ENCODE data around the gene HDAC4.

Gene HDAC4

GRCh38 chr2:239033801-239034560 is 366.8 kb downstream of the HDAC4 start:
- no peak for DNase-seq

DNA sequence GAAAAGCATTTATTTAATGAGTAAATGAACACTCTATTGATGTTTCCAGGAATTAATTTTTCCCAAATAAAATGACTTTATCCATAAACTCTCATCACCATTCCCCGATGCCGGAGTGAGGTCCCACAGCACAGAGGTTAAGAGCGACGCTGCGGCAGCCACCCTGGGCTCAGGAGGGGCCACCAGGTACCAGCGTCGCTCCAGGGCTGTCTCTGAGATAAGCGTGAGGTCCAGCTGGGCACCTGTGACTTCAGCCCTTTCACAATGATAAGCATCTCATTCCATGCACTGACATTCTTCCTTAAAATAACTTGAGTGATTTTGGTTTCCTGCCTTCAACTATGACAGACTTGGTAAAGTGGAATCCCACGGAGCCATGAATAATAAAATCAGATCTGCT is 370.9 kb downstream of the HDAC4 start:
- DNase-seq = no peak

DNA sequence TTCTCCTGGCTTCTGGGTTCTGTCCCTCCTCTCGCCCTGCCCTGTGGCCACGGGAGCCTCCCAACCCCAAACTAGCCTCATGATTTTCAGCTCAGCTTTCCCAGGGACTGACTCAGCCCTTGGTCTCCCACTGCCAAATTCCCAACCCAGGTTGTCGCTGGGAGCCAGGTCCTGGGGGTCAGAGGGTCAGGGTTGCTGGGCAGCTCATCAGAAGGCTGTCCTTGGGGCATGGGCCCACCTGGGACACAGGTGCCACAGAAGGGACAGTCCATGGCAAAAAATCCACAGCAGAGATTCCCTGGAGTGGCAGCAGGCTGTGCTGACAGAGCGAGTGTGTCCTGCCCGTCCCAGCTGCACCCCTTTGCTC is 372.6 kb downstream of the HDAC4 start:
- no peak for DNase-seq

GRCh38 chr2:239027391-239028252 is 373.2 kb downstream of the HDAC4 start:
- DNase-seq = no peak

GRCh38 chr2:239026711-239027361 is 374.0 kb downstream of the HDAC4 start:
- DNase-seq = peak in 1 of 3 experiments; percentile 5

GRCh38 chr2:239025951-239026461 is 374.8 kb downstream of the HDAC4 start:
- DNase-seq = no peak

- no peak for DNase-seq
Measured at GRCh38 chr2:239025096-239025801, 375.6 kb downstream of the HDAC4 start.

DNA sequence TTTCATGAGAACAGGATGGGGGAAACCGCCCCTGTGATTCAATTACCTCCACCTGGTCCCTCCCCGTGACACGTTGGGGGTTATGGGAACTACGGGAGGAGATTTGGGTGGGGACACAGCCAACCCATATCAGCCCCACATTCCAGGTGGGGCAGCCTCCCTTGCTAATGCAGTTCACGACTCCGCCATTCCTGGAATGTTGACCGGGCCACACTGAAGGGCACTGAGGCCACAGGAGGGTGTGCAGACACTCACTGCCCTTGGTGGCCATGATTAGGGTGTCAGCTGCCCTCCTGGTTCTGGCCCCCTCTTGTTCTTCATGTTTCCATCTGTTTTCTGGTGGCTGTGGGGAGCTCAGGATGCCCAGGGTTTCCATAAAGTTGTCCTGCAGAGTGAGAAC is 376.6 kb downstream of the HDAC4 start:
- no peak for DNase-seq

GRCh38 chr2:239022437-239023260 is 378.2 kb downstream of the HDAC4 start:
- no peak for DNase-seq

DNA sequence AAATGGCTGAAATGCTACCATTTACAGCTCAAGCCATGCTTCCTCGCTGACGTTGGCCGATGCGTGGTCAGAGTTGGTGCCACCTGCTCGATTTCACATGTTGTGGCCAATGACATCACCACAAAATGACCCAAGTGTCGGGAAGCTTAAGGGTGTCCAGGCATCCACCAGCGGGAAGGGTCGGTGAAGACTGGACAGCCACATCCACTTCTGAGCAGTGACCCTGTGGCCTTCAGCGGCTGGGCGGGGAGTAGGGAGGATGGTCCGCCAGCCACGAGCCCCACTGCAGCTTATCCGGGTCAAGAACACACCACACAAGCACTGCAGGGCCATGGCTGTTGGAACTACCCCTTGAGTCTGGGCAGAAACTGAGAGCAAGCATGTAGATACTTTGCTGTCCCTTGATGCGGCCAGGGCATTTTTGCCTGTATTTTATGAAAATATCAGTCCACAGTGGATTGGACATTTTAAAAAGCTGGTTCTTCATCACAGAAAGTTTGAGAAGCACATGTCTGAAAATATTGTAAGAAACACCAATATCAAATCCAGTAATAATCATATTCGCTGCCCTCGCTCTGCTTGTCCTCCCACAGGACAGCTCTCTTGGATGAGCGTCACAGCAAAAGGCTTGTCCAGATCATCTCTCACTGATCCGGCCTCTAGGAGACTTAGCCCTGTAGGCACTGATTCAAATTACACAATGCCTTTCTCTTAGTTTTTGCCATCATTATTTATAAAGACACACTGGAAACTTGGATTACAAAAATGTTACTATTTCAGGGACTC is 379.0 kb downstream of the HDAC4 start:
- no peak for DNase-seq

DNA sequence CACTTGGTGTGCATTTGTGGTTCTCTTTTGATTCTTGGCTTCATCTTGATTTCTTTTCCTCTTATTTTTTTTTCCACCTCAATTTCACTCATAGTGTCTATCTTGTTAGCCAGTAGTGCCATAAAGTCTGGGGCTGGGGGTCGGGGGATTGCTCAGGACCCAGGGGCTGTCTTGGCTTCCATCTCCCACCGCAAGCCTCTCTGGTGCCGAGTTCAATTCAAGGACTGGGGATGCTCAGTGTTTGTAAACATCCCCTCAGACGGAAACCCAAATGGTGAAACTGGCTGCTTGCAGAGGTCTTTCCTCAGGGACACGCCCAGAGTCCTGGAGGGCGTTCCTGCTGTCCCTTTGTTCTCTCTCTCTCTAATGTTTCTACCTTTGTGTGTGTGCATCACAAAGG is 379.6 kb downstream of the HDAC4 start:
- DNase-seq = no peak

DNA sequence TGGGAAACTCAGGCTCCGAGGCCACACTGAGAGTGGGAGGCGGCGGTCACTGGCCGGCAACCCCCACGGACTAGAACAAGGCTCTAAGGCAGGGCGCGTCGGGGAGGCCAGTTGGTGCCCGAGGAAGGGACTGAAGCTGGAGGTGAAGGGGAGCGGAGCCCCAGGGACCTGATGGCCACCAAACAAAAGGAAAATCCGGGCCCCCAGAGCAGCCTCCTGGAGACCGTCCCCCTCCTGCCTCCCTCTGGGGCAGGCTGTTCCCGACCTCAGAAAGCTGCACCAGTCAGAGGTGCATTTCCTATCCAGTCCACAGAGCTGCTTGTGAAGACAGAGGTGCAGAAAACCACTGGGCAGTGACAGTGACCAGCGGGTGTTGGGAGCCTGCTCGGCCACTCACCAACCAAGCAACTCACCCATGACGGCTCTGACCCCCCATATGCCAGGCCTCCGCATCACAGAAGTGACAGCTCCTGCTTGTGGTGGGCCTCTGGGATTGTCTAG is 380.2 kb downstream of the HDAC4 start:
- DNase-seq = no peak

- DNase-seq = no peak
Measured at GRCh38 chr2:239019183-239019581, 381.6 kb downstream of the HDAC4 start.

DNA sequence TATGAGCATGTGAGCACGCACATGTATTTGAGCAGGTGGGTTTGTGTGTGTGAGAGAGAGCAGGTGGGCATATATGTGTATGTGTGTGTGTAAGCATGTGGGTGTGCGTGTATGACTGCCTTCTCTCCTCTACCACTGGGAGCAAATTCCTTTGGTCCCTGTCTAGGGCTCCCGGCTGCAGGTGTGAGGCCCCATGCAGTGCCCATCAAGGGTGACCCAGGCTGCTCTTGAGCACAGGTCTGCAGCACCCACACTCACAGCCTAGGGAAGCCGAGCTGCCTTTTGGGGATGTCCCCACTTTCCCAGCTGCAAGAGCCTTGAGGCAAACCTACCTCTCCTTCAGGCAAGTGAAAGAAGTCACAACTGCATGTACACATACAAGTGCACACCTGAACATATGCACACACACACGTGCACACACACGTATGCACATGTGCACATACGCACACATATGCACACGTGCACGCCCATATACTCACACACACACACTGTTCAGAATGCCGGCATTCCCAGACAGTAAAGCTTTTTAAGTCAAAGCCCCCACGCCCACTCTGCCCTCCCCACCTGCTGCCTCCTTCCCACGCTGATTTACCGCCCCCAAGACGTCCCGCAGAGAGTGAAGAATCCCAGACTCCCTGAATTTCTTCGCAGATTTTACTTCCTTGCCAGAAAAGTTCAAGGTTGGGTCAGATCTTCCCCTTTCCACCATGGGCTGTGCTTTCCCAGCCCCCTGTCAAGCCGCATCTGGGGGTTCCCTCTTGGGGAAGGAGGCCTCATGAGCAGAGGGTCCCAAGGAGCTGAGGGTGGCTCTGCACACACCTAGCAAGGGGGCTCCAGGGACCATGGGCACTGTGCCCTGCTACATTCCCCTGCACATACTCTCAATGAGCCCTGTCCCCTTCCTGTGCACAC is 382.3 kb downstream of the HDAC4 start:
- DNase-seq = no peak

- no peak for DNase-seq
Measured at GRCh38 chr2:239017491-239018098, 383.2 kb downstream of the HDAC4 start.

GRCh38 chr2:239015901-239016675 is 384.7 kb downstream of the HDAC4 start:
- no peak for DNase-seq

DNA sequence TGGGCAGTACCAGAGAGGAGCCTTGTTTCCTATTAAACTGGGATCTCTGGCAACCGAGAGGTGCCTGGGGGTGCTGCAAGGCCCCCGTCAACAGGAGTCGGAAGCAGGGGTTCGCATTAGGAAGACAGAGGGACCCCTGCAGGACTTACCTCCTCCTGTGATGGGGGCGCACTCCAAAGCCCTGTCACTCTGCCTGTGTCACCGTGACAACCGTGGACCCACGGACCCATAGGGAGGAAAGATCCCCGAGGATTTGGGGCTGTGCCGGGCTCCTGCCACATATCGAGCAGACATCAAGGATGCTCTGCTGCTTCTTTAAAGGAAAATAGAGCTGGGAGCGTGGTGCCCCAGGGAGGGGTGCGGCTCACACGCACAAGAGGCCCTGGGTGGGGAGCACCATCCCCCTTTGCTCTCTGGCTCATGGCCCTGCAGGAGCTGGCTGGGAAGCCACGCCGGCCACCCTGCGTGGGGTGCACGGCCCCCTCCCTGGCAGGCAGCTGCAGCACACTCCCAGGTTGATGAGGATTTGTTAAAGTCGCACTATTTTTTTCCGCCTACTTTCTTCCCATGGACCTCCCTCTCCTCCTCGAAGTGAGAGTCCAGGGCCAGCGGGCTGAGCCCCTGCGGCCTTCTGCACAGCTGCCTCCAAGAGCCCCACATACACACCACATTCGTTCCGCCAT is 385.5 kb downstream of the HDAC4 start:
- no peak for DNase-seq

Data from NCI-H1417 (cell line).